ENCODE measurements around the gene PDE6A.

Gene PDE6A

GRCh38 chr5:149824120-149824519, 120.5 kb downstream of the PDE6A start:
- in situ Hi-C loops (cut with MboI; ENCODE audit: low sequenced_read_pairs) = loop anchor here (10.0 kb wide), 1 partner anchor 189 kb away; no protein-coding TSS in a partner anchor

GRCh38 chr5:149823375-149823774, 121.2 kb downstream of the PDE6A start:
- in situ Hi-C loops (cut with MboI; ENCODE audit: low sequenced_read_pairs) = loop anchor here (10.0 kb wide), 1 partner anchor 189 kb away; no protein-coding TSS in a partner anchor

GRCh38 chr5:149822301-149822700, 122.3 kb downstream of the PDE6A start:
- in situ Hi-C loops (cut with MboI; ENCODE audit: low sequenced_read_pairs) = loop anchor here (10.0 kb wide), 1 partner anchor 188 kb away; no protein-coding TSS in a partner anchor

- in situ Hi-C loops (cut with MboI; ENCODE audit: low sequenced_read_pairs) = loop anchor here (10.0 kb wide), 1 partner anchor 186 kb away; no protein-coding TSS in a partner anchor
Observed at GRCh38 chr5:149820536-149821510, 123.8 kb downstream of the PDE6A start.

GRCh38 chr5:149820012-149820411, 124.6 kb downstream of the PDE6A start:
- in situ Hi-C loops (cut with MboI; ENCODE audit: low sequenced_read_pairs) = loop anchor here (10.0 kb wide), 1 partner anchor 185 kb away; no protein-coding TSS in a partner anchor

GRCh38 chr5:149818116-149818515, 126.5 kb downstream of the PDE6A start:
- in situ Hi-C loops (cut with MboI; ENCODE audit: low sequenced_read_pairs) = no loop called here

- in situ Hi-C loops (cut with MboI; ENCODE audit: low sequenced_read_pairs) = no loop called here
Observed at GRCh38 chr5:149817539-149818060, 127.0 kb downstream of the PDE6A start.

- in situ Hi-C loops (cut with MboI; ENCODE audit: low sequenced_read_pairs) = no loop called here
Observed at GRCh38 chr5:149816661-149817060, 127.9 kb downstream of the PDE6A start.

GRCh38 chr5:149811453-149811852, 133.1 kb downstream of the PDE6A start:
- in situ Hi-C loops (cut with MboI; ENCODE audit: low sequenced_read_pairs) = no loop called here

GRCh38 chr5:149810856-149811255, 133.7 kb downstream of the PDE6A start:
- in situ Hi-C loops (cut with MboI; ENCODE audit: low sequenced_read_pairs) = no loop called here

GRCh38 chr5:149809931-149810691, 134.5 kb downstream of the PDE6A start:
- in situ Hi-C loops (cut with MboI; ENCODE audit: low sequenced_read_pairs) = no loop called here

- in situ Hi-C loops (cut with MboI; ENCODE audit: low sequenced_read_pairs) = no loop called here
Observed at GRCh38 chr5:149808264-149808982, 136.2 kb downstream of the PDE6A start.
